NCI-H2171 (cell line): ENCODE measurements around the gene ZNF8.
"Not testable (repeated sequence)": the region's sequence is repeated elsewhere in the genome, so short reads cannot be mapped to it uniquely, and the experiment has no call there.

Experiments used
- DNase-seq: peaks from one replicate; lab custom pipeline; 2025; lab: John Stamatoyannopoulos, UW

Gene ZNF8

GRCh38 chr19:58278541-58279041 lies at the start of gene ZNF8:
ZNF8 (plus strand) TSS chr19:58278955; CDS start chr19:58279082, 127 bp downstream.
- peak; percentile 98 for DNase-seq

DNA sequence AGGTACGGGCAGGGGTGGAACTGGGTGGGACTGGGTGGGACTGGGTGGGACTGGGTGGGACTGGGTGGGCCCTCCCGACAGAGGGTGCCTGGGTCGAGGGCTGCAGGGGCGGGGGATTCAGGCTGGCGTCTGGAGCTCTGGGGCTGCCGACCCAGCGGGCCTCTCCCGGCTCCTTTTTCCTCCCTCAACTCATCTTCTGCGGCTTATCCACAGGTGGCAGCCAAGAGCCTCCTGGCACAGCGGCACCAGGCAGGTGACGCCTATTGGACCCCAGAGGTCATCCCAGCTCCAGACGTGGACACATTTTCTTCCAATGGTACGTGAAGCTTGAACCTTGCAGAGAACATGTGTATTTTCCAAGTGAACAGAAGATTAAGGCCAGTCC lies 49.5 kb upstream of the ZNF8 start:
- DNase-seq, result no peak

DNA sequence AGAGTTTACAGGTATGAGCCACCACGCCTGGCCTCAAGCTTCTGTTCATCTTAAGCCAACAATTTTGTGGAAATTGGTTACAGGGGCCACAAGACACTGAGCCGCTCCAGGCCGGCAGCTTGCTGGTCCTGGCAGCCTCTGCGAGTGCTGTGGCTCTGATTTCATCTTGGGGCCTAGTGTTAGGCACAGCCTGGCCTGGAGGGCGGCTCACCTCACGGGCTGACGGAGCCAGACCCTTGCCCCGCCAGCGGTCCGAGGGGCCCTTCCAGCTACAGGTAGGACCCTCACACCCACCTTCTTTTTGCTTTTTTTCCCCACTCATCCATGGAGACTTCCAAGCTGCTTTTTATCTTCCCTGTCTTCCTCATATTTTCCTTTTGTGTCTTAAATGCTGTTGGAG lies 41.4 kb upstream of the ZNF8 start:
- no peak for DNase-seq

GRCh38 chr19:58243351-58243750 lies 35.4 kb upstream of the ZNF8 start:
- DNase-seq, result no peak

GRCh38 chr19:58248886-58249285 lies 29.9 kb upstream of the ZNF8 start:
- no peak for DNase-seq

GRCh38 chr19:58252102-58252685 lies 26.6 kb upstream of the ZNF8 start:
- no peak for DNase-seq

DNA sequence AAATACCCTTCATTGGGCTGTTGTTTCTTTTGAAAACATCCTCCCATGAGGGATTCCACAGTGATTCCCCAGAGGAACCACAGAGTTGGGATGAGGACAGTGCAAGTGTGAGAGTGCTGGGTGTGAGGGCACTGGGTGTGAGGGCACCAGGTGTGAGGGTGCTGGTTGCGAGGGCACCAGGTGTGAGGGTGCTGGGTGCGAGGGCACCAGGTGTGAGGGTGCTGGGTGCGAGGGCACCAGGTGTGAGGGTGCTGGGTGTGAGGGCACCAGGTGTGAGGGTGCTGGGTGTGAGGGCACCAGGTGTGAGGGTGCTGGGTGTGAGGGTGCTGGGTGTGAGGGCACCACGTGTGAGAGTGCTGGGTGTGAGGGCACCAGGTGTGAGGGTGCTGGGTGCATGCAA lies 20.5 kb upstream of the ZNF8 start:
- DNase-seq, result not testable (repeated sequence)

GRCh38 chr19:58261600-58261967 lies 17.2 kb upstream of the ZNF8 start:
- DNase-seq, result no peak

GRCh38 chr19:58261968-58262921 lies 16.5 kb upstream of the ZNF8 start:
- no peak for DNase-seq

DNA sequence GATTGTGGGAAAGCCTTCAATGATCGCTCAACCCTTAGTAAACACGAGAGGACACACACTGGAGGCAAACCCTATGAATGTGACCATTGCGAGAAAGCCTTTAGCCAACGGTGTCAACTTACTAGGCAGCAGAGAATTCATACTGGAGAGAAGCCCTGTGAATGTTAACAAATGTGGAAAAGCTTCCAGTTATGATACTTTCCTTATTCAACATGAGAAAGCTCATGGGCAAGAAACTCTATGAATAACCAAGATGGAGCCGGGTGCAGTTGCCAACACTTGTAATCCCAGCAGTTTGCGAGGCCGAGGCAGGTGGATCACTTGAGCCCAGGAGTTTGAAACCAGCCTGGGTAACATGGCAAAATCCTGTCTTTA lies 15.8 kb upstream of the ZNF8 start:
- no peak for DNase-seq

DNA sequence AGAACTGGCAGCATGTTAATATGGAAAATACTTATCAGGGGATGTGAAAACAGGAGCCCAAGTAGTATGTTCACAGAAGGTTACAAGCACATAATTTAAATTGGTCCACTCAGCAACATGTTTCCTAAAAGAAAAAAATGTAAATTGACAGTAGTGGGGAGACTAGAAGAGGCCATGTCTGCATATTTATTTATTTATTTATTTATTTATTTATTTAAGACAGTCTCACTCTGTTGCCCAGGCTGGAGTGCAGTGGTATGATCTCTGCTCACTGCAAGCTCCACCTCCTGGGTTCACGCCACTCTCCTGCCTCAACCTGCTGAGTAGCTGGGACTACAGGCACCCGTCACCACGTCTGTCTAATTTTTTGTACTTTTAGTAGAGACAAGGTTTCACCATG lies 13.7 kb upstream of the ZNF8 start:
- DNase-seq, result no peak

- no peak for DNase-seq
Measured at GRCh38 chr19:58268344-58268743, 10.4 kb upstream of the ZNF8 start.

DNA sequence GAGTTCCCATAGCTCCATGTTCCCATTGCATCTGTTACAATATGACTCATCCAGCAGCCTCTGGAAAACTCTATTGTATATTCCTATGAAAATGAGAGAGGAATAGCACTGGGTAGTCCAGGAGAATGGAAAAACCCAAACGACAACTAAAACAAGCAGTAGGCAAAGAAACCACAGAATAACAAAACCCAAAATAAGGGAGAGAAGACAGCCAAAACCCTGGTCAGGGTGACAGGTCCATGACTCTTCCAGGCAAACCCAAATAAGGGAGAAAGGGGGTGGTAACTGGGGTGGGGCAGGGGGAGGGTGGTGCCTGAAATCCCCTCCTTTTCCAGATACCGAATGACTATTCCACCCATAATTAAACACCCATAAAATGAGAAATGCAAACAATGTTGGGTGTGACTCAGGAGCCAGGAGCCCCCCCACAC lies 4.0 kb upstream of the ZNF8 start:
- DNase-seq, result no peak

GRCh38 chr19:58275564-58275963 lies 3.2 kb upstream of the ZNF8 start:
- no peak for DNase-seq

- no peak for DNase-seq
Measured at GRCh38 chr19:58277197-58277596, 1.6 kb upstream of the ZNF8 start.

DNA sequence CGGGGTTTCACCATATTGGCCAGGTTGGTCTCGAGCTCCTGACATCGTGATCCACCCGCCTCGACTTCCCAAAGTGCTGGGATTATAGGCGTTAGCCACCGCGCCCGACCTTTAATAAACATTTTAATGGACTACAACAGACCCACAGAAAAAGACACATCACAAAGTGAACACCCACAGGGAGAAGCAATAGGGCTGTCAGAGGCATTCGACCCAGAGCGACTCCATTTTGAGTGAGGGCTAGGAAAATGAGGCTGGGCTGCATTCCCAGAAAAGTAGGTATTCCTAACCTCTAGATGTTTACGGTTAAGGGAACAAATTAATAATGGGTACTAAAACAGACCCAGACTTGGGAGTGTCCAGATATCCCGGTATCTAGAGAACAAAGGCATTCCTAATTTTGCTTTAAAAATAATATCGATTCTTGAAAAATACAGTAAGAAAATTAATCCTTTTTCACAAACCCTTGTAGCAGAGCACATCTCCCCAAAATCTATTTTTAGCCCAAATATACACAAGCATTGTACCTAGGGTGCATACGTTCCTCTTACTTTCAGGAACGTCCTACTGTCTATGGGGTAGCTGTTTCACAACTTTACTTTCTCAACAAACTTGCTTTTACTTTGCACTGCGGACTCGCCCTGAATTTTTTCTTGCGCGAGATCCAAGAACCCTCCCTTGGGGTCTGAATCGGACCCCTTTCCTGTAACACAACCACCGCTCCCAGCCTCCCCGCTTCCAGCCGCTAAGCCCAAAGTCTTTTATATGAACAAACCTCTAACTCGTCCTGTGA lies 811 bp upstream of the ZNF8 start:
- no peak for DNase-seq

- DNase-seq, result peak; percentile 50
Measured at GRCh38 chr19:58279042-58279924, 528 bp downstream of the ZNF8 start.

GRCh38 chr19:58279925-58280316 lies 1.2 kb downstream of the ZNF8 start:
- no peak for DNase-seq

DNA sequence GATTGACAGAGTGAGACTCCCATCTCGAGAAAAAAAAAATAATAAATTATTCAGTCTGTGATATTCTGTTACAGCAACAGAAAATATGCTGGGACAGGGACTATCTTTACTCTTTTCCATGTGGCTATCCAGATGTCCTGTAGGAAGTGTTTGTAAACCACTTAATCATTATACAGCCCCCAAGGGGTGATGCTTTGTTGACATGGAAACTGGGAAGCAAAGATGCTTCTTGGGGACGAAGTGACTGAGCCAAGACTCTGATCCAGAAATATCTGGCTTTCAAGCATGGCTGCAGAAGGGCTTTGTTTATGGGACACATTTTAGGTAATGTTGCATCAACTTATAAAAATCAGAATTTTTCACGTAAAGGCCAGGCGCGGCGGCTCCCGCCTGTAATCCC lies 5.4 kb downstream of the ZNF8 start:
- DNase-seq, result no peak

DNA sequence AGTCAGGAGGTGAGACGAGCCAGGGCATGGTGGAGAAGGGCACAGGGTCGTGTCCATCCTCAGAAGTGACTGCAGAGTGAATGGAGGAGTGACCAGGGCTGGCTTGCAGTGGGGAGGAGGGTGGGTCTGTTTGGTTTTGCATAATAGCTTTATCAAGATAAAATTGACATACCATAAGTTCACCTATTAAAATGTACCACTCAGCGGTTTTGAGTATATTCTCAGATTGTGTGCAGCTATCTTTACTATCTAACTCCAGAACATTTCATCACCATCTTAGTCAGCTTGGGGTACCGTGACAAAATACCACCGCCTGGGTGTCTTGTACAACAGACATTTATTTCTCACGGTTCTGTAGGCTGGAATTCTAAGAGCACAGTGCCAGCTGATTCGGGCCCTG lies 13.2 kb downstream of the ZNF8 start:
- DNase-seq, result no peak

DNA sequence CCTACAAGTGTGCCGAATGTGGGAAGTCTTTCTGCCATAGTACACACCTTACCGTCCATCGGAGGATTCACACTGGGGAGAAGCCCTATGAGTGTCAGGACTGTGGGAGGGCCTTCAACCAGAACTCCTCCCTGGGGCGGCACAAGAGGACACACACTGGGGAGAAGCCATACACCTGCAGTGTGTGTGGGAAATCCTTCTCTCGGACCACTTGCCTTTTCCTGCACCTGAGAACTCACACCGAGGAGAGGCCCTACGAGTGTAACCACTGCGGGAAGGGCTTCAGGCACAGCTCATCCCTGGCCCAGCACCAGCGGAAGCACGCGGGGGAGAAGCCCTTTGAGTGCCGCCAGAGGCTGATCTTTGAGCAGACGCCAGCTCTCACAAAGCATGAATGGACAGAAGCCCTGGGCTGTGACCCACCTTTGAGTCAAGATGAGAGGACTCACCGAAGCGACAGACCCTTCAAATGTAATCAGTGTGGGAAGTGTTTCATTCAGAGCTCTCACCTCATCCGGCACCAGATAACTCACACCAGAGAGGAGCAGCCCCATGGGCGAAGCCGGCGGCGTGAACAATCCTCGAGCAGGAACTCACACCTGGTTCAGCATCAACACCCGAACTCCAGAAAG lies 16.1 kb downstream of the ZNF8 start:
- no peak for DNase-seq
